ENCODE results near the gene ANKHD1. TPM values are rescaled to one million over a fixed set of nuclear protein-coding genes. Genes with fewer than 3 reads are reported as not detected.

The ANKHD1 gene
- total and polyA plus RNA-seq, 2 of the 8 experiments (the other 6 are each of a cell fraction or from before 2014, with no cell fraction given), result 69.9 to 108 TPM

- no peak for TF ChIP-seq ATF3 (IDR thresholded peaks at IDR 0.05; ENCODE audit: insufficient read depth, low read depth, low read length)
- no peak for TF ChIP-seq SIRT6 (IDR thresholded peaks at IDR 0.05; ENCODE audit: low read length)
- TF ChIP-seq GABPA (IDR thresholded peaks at IDR 0.05; ENCODE audit: borderline replicate concordance, insufficient read depth, low read length), result no peak
- no peak for TF ChIP-seq FOSL1 (IDR thresholded peaks at IDR 0.05; ENCODE audit: insufficient read depth, low read depth, low read length)
- TF ChIP-seq CBX5 (IDR thresholded peaks at IDR 0.05; ENCODE audit: low read depth, low read length), result no peak
- no peak for TF ChIP-seq CEBPB (IDR thresholded peaks at IDR 0.05; ENCODE audit: low read depth, low read length)
- no peak for TF ChIP-seq HDAC6 (IDR thresholded peaks at IDR 0.05; ENCODE audit: low read depth, low read length)
- 0 out of 2 replicates have a peak, but pooled peaks have one; percentile 25 for TF ChIP-seq EGR1 (IDR thresholded peaks at IDR 0.05; ENCODE audit: borderline replicate concordance, low read depth, low read length)
These were observed 833 bp downstream of the ANKHD1 start (continued) for GRCh38 chr5:140402258-140403074.

Data from H1 (cell line).